Mesendoderm (in vitro differentiated cells): Measurements from ENCODE around the gene NT5E.
A peak's percentile ranks its signal among the peaks of the same experiment; 100 is the strongest.

ENCODE experiments used
- DNase-seq: peaks from one replicate; pipeline ENCODE4 v3.0.0; 2013
- H2AK5ac ChIP-seq: 2 replicates; pipeline ENCODE4 v1.6.1; 2013; ENCODE audit warnings: low read length, inconsistent platforms
- H2BK120ac ChIP-seq: 2 replicates; pipeline ENCODE4 v1.6.1; 2013; ENCODE audit warnings: low read depth, mild to moderate bottlenecking, low read length, moderate library complexity, mixed read lengths
- H2BK15ac ChIP-seq: replicated peaks from 2 replicates; pipeline ENCODE4 v1.6.1; 2013; ENCODE audit warnings: low read depth, mild to moderate bottlenecking, moderate library complexity
- H2BK5ac ChIP-seq: 2 replicates; pipeline ENCODE4 v1.6.1; 2013; ENCODE audit warnings: low read length, inconsistent platforms
- H3K18ac ChIP-seq: 2 replicates; pipeline ENCODE4 v1.6.1; 2013; ENCODE audit warnings: mild to moderate bottlenecking, low read length, mixed read lengths
- H3K23ac ChIP-seq: one replicate; pipeline ENCODE4 v1.6.1; 2013; ENCODE audit warnings: low read length
- H3K27ac ChIP-seq: 2 replicates; pipeline ENCODE4 v1.5.1; 2013; ENCODE audit warnings: low read depth, mild to moderate bottlenecking, inconsistent platforms, low read length, moderate library complexity
- H3K27me3 ChIP-seq: 2 replicates; pipeline ENCODE4 v1.6.1; 2013; ENCODE audit warnings: low read length, control low read depth, mild to moderate bottlenecking, inconsistent platforms; ENCODE audit not compliant: insufficient read depth, poor library complexity
- H3K36me3 ChIP-seq: 2 replicates; pipeline ENCODE4 v1.6.1; 2013; ENCODE audit warnings: low read length, inconsistent platforms; ENCODE audit not compliant: control insufficient read depth, insufficient read depth
- H3K4ac ChIP-seq: one replicate; pipeline ENCODE4 v1.6.1; 2013; ENCODE audit warnings: low read depth, mild to moderate bottlenecking, low read length, moderate library complexity
- H3K4me1 ChIP-seq: 2 replicates; pipeline ENCODE4 v1.6.1; 2013; ENCODE audit warnings: low read depth, low read length, inconsistent platforms; ENCODE audit not compliant: control insufficient read depth
- H3K4me2 ChIP-seq: 2 replicates; pipeline ENCODE4 v1.6.1; 2013; ENCODE audit warnings: low read length
- H3K4me3 ChIP-seq: 2 replicates; pipeline ENCODE4 v1.5.1; 2013; ENCODE audit warnings: mild to moderate bottlenecking, low read length
- H3K56ac ChIP-seq: one replicate; pipeline ENCODE4 v1.6.1; 2013; ENCODE audit warnings: low read length
- H3K79me1 ChIP-seq: 2 replicates; pipeline ENCODE4 v1.6.1; 2013; ENCODE audit warnings: low read length, inconsistent platforms
- H3K79me2 ChIP-seq: 2 replicates; pipeline ENCODE4 v1.6.1; 2013; ENCODE audit warnings: mild to moderate bottlenecking, low read length; ENCODE audit not compliant: control insufficient read depth, insufficient read depth
- H3K9ac ChIP-seq: 2 replicates; pipeline ENCODE4 v1.6.1; 2013; ENCODE audit warnings: low read length, inconsistent platforms
- H4K5ac ChIP-seq: one replicate; pipeline ENCODE4 v1.6.1; 2013; ENCODE audit warnings: low read length
- H4K8ac ChIP-seq: one replicate; pipeline ENCODE4 v1.6.1; 2013; ENCODE audit warnings: low read depth, mild to moderate bottlenecking, control low read depth, low read length, moderate library complexity
- WGBS: extraction: QIAGEN DNeasy Blood & Tissue Kit; methylation state at CpG from one replicate; pipeline ENCODE4 v1.1.7; 2013; ENCODE audit warnings: low lambda C conversion rate, missing lambda C conversion rate; ENCODE audit not compliant: insufficient coverage; ENCODE audit errors: extremely low coverage; 5-methylcytosine and 5-hydroxymethylcytosine counted together

NT5E gene

GRCh38 chr6:85418059-85418458, 31.8 kb upstream of the NT5E start:
- no peak overlapping the region for H2BK5ac ChIP-seq
- H2BK15ac ChIP-seq, result no peak overlapping the region
- no peak overlapping the region for H3K4me2 ChIP-seq
- no peak overlapping the region for H3K4me3 ChIP-seq
- peak; percentile 31 for DNase-seq
- H3K4me1 ChIP-seq, result no peaks in the 10 kb centered on the region
- no peak overlapping the region for H3K27ac ChIP-seq
- no CpG with 5 or more reads among the region's 2 CpGs for WGBS
- no peak overlapping the region for H3K18ac ChIP-seq
- H4K5ac ChIP-seq, result no peak overlapping the region
- no peak overlapping the region for H4K8ac ChIP-seq
- H2AK5ac ChIP-seq, result no peak overlapping the region
- H3K79me1 ChIP-seq, result no peaks in the 10 kb centered on the region
- H3K23ac ChIP-seq, result no peak overlapping the region
- H3K9ac ChIP-seq, result no peak overlapping the region
- H3K79me2 ChIP-seq, result no peaks in the 10 kb centered on the region
- no peak overlapping the region for H2BK120ac ChIP-seq
- no peaks in the 10 kb centered on the region for H3K27me3 ChIP-seq
- no peak overlapping the region for H3K4ac ChIP-seq
- no peaks in the 10 kb centered on the region for H3K36me3 ChIP-seq
- no peak overlapping the region for H3K56ac ChIP-seq

GRCh38 chr6:85419046-85419759, 30.7 kb upstream of the NT5E start:
- Histone ChIP-seq H2BK5ac (no peak overlapping the region), H3K4me1 (no peaks in the 10 kb centered on the region), H2AK5ac (no peak overlapping the region), H3K9ac (no peak overlapping the region), H4K8ac (peak overlapping the region; percentile 86), H3K4me3 (no peak overlapping the region), H3K79me2 (no peaks in the 10 kb centered on the region), H4K5ac (no peak overlapping the region), H2BK120ac (no peak overlapping the region), H3K4me2 (no peak overlapping the region), H3K79me1 (no peaks in the 10 kb centered on the region), H3K36me3 (no peaks in the 10 kb centered on the region), H3K18ac (no peak overlapping the region), H3K27me3 (no peaks in the 10 kb centered on the region), H3K23ac (no peak overlapping the region), H2BK15ac (no peak overlapping the region), H3K56ac (no peak overlapping the region), H3K4ac (no peak overlapping the region), H3K27ac (no peak overlapping the region)
- WGBS, result no CpG with 5 or more reads among the region's 2 CpGs
- DNase-seq, result no peak

DNA sequence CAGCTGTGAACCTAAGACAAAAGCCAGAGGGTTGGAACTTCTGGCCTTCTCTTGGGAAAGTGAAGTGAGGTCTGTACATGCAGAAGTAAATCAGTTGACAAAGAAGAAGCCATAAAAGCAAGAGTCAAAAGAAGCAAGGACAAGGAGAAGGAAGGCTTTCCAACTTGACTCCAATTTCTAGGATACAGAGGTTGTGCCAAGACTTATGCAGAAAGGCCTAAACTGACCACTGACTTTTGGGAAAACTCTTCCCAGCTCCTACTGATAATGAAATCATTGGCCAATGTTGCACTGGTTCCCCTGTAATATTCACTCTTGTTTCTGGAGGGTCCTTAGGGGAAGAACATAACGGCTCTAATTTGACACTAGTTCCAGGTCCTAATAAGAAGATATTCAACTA, 29.3 kb upstream of the NT5E start:
- Histone ChIP-seq H3K36me3 (no peaks in the 10 kb centered on the region), H3K9ac (no peak overlapping the region), H3K4me1 (no peaks in the 10 kb centered on the region), H2BK15ac (no peak overlapping the region), H3K56ac (no peak overlapping the region), H3K27ac (no peak overlapping the region), H3K4me2 (no peak overlapping the region), H2BK120ac (no peak overlapping the region), H3K79me1 (no peaks in the 10 kb centered on the region), H3K4ac (no peak overlapping the region), H3K23ac (no peak overlapping the region), H4K8ac (no peak overlapping the region), H4K5ac (no peak overlapping the region), H2BK5ac (no peak overlapping the region), H3K4me3 (no peak overlapping the region), H3K18ac (no peak overlapping the region), H2AK5ac (no peak overlapping the region), H3K79me2 (no peaks in the 10 kb centered on the region), H3K27me3 (no peaks in the 10 kb centered on the region)
- no CpG with 5 or more reads among the region's 1 CpG for WGBS
- no peak for DNase-seq

- no peak overlapping the region for H3K9ac ChIP-seq
- no peak overlapping the region for H2AK5ac ChIP-seq
- no peaks in the 10 kb centered on the region for H3K4me1 ChIP-seq
- no peak overlapping the region for H2BK5ac ChIP-seq
- H3K4me3 ChIP-seq, result no peak overlapping the region
- H3K27ac ChIP-seq, result no peak overlapping the region
- no peak overlapping the region for H3K4me2 ChIP-seq
- H2BK15ac ChIP-seq, result no peak overlapping the region
- no peak overlapping the region for H3K23ac ChIP-seq
- H3K36me3 ChIP-seq, result no peaks in the 10 kb centered on the region
- no peak overlapping the region for H4K8ac ChIP-seq
- no peak overlapping the region for H3K4ac ChIP-seq
- no CpG with 5 or more reads among the region's 2 CpGs for WGBS
- no peaks in the 10 kb centered on the region for H3K79me2 ChIP-seq
- H3K18ac ChIP-seq, result no peak overlapping the region
- no peaks in the 10 kb centered on the region for H3K79me1 ChIP-seq
- DNase-seq, result no peak
- no peaks in the 10 kb centered on the region for H3K27me3 ChIP-seq
- no peak overlapping the region for H3K56ac ChIP-seq
- no peak overlapping the region for H4K5ac ChIP-seq
- H2BK120ac ChIP-seq, result no peak overlapping the region
These were observed 28.7 kb upstream of the NT5E start for GRCh38 chr6:85421181-85421580.

- Histone ChIP-seq H3K4me2 (no peak overlapping the region), H3K36me3 (no peaks in the 10 kb centered on the region), H2BK120ac (no peak overlapping the region), H3K27me3 (no peaks in the 10 kb centered on the region), H3K18ac (no peak overlapping the region), H3K4me1 (no peaks in the 10 kb centered on the region), H2BK15ac (no peak overlapping the region), H3K4me3 (no peak overlapping the region), H2AK5ac (no peak overlapping the region), H3K27ac (no peak overlapping the region), H3K23ac (no peak overlapping the region), H3K9ac (no peak overlapping the region), H4K8ac (no peak overlapping the region), H3K56ac (no peak overlapping the region), H3K79me1 (no peaks in the 10 kb centered on the region), H2BK5ac (no peak overlapping the region), H3K4ac (no peak overlapping the region), H3K79me2 (no peaks in the 10 kb centered on the region), H4K5ac (no peak overlapping the region)
- DNase-seq, result no peak
- WGBS, result no CpG with 5 or more reads among the region's 2 CpGs
These were observed 27.9 kb upstream of the NT5E start for GRCh38 chr6:85421972-85422371.

DNA sequence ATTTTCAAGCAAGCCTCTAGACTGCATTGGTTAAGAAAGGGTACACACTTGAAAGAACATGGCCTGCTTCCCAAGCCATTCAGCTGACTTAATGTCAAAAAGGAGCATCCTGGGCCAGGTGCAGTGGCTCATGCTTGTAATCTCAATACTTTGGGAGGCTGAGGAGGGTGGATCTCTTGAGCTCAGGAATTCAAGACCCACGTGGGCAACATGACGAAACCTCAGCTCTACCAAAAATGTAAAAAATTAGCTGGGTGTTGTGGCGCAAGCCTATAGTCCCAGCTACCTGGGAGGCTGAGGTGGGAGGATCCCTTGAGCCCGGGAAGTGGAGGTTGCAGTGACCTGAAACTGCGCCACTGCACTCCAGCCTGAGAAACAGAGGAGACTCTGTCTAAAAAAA, 26.9 kb upstream of the NT5E start:
- no CpG with 5 or more reads among the region's 5 CpGs for WGBS
- Histone ChIP-seq H2AK5ac (no peak overlapping the region), H3K79me2 (no peaks in the 10 kb centered on the region)

More for the DNA sequence above, 26.9 kb upstream of the NT5E start:
- Histone ChIP-seq H3K4me1 (no peaks in the 10 kb centered on the region), H3K4ac (no peak overlapping the region), H3K4me3 (no peak overlapping the region), H2BK120ac (no peak overlapping the region), H3K27ac (no peak overlapping the region), H4K5ac (no peak overlapping the region), H3K23ac (no peak overlapping the region), H3K9ac (no peak overlapping the region), H3K4me2 (no peak overlapping the region), H3K18ac (no peak overlapping the region), H2BK5ac (no peak overlapping the region), H2BK15ac (no peak overlapping the region), H4K8ac (no peak overlapping the region), H3K27me3 (no peaks in the 10 kb centered on the region), H3K36me3 (no peaks in the 10 kb centered on the region), H3K56ac (no peak overlapping the region), H3K79me1 (no peaks in the 10 kb centered on the region)
- DNase-seq, result no peak
